ENCODE results near the gene STK4.

The STK4 gene

GRCh38 chr20:44948107-44948506 lies 18.2 kb upstream of the STK4 start:
- no peak for DNase-seq (ENCODE audit: low spot score)
- TF ChIP-seq, protein P1, sequence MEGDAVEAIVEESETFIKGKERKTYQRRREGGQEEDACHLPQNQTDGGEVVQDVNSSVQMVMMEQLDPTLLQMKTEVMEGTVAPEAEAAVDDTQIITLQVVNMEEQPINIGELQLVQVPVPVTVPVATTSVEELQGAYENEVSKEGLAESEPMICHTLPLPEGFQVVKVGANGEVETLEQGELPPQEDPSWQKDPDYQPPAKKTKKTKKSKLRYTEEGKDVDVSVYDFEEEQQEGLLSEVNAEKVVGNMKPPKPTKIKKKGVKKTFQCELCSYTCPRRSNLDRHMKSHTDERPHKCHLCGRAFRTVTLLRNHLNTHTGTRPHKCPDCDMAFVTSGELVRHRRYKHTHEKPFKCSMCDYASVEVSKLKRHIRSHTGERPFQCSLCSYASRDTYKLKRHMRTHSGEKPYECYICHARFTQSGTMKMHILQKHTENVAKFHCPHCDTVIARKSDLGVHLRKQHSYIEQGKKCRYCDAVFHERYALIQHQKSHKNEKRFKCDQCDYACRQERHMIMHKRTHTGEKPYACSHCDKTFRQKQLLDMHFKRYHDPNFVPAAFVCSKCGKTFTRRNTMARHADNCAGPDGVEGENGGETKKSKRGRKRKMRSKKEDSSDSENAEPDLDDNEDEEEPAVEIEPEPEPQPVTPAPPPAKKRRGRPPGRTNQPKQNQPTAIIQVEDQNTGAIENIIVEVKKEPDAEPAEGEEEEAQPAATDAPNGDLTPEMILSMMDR (IDR thresholded peaks at IDR 0.05; ENCODE audit: extremely low read depth, insufficient read depth, missing control alignments): no peak
- in situ Hi-C loops (cut with MboI; ENCODE audit: low pct_unique_long_range_greater_than_20kb, low sequenced_read_pairs, unreplicated experiment): no loop called here

GRCh38 chr20:44948513-44948912 lies 17.8 kb upstream of the STK4 start:
- DNase-seq (ENCODE audit: low spot score): no peak
- in situ Hi-C loops (cut with MboI; ENCODE audit: low pct_unique_long_range_greater_than_20kb, low sequenced_read_pairs, unreplicated experiment): no loop called here
- TF ChIP-seq, protein P1 (IDR thresholded peaks at IDR 0.05; ENCODE audit: extremely low read depth, insufficient read depth, missing control alignments): no peak

GRCh38 chr20:44950368-44950767 lies 15.9 kb upstream of the STK4 start:
- TF ChIP-seq, protein P1 (IDR thresholded peaks at IDR 0.05; ENCODE audit: extremely low read depth, insufficient read depth, missing control alignments): no peak
- in situ Hi-C loops (cut with MboI; ENCODE audit: low pct_unique_long_range_greater_than_20kb, low sequenced_read_pairs, unreplicated experiment): no loop called here
- no peak for DNase-seq (ENCODE audit: low spot score)

DNA sequence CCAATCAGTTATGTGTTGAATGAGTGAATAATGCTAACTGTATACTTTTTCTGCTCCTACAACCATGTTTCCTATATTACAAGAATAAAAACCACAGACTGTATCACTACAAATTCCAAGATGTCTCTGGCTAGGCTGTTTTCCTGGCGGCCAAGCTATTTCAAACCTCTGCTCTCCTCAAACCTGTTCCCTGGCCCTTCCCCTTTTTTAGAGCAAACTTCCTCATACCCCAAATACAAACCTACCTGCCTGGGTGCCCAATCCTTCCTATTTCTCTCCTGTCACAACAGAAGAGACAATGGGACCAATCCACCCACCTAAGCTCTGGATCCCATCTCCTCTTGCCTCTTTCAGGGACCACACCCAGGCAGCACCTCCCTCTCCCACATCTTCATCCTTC lies 13.6 kb upstream of the STK4 start:
- in situ Hi-C loops (cut with MboI; ENCODE audit: low pct_unique_long_range_greater_than_20kb, low sequenced_read_pairs, unreplicated experiment): no loop called here
- TF ChIP-seq, protein P1 (IDR thresholded peaks at IDR 0.05; ENCODE audit: extremely low read depth, insufficient read depth, missing control alignments): no peak
- no peak for DNase-seq (ENCODE audit: low spot score)

DNA sequence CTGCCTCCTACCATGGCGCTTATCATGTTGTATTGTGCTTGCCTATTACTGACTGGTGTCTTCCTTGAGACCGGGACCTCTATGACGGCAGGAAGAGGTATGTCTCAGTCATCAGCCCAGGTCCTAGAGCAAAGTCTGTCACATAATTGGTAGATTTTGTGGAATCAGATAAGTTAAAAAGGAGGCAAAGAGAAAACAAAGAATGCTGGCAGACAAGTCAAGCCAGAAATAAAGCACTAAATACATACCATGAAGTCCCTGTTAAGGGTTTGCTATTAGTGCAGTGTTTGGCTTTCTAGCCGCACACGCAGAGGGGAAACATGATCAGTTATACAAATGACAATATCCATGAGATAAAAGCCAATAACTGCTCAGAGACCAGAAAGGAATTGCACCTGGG lies 12.1 kb upstream of the STK4 start:
- in situ Hi-C loops (cut with MboI; ENCODE audit: low pct_unique_long_range_greater_than_20kb, low sequenced_read_pairs, unreplicated experiment): no loop called here
- DNase-seq (ENCODE audit: low spot score): no peak
- TF ChIP-seq, protein P1 (IDR thresholded peaks at IDR 0.05; ENCODE audit: extremely low read depth, insufficient read depth, missing control alignments): no peak

GRCh38 chr20:44955270-44955669 lies 11.0 kb upstream of the STK4 start:
- DNase-seq (ENCODE audit: low spot score): no peak
- in situ Hi-C loops (cut with MboI; ENCODE audit: low pct_unique_long_range_greater_than_20kb, low sequenced_read_pairs, unreplicated experiment): no loop called here
- TF ChIP-seq, protein P1 (IDR thresholded peaks at IDR 0.05; ENCODE audit: extremely low read depth, insufficient read depth, missing control alignments): no peak

DNA sequence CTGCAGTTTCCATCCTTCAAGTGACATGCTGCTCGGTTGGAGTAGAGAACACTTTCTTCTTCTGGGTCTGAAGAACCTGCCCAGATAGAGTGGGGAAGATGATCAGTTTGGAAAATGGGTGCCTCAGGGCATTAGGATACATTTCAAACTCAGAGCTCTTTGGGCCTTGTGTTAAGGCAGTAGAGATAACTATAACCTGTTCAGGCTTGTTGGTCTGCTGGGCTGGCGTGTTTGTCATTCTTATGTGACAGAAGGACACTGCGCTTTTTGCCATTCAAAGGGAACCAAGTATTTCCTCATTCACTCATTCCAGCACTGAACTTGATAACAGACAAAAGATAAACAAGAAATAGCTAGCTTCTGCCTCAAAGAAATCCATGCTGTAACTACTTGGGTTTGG lies 9.9 kb upstream of the STK4 start:
- no peak for DNase-seq (ENCODE audit: low spot score)
- TF ChIP-seq, protein P1 (IDR thresholded peaks at IDR 0.05; ENCODE audit: extremely low read depth, insufficient read depth, missing control alignments): no peak
- in situ Hi-C loops (cut with MboI; ENCODE audit: low pct_unique_long_range_greater_than_20kb, low sequenced_read_pairs, unreplicated experiment): no loop called here

Measured in GM13977 (cell line).